Stimulated activated CD4-positive, alpha-beta T cell treated with anti-CD3 and anti-CD28 coated beads, Interleukin-15, amount 100 ng/mL, for 48 hours (primary cell): Measurements from ENCODE around the gene DST.

Experiments
- DNase-seq, 2 donors: peaks; one replicate each; pipeline ENCODE4 v3.0.0-alpha.2; 2020; ENCODE audit warnings: low read depth in 2 of 2

DST gene

DNA sequence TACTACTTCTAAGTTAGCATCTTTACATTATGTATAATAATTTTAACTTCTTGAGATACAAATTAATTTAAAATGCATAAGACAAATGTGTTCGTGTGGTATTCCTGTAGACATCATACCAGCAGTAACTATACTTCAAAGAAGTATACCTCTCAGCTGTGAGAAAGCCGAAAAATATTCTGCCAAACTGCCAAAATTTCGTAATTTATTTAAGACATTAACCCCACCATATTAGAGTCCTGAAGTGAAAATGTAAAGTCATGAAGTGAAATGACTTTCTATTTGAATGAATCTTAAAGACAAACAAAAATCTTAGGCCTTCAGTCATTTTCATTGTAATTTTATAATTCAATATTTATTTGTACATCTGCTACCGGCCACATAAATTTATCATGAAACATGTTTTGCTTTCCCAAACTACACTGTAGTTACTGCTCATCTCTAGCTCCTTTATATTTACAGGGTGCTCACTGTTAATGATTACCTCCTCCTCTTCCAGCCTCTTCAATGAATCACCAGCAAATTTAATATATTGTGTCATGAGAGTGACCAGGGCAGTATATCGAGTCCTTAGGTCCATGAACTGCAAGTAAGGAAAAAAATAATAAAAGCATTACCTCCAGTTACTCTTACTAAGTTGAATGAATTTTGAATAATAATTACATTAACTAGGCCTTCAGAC lies 18.5 kb downstream of the DST start:
- DNase-seq = no peak

DNA sequence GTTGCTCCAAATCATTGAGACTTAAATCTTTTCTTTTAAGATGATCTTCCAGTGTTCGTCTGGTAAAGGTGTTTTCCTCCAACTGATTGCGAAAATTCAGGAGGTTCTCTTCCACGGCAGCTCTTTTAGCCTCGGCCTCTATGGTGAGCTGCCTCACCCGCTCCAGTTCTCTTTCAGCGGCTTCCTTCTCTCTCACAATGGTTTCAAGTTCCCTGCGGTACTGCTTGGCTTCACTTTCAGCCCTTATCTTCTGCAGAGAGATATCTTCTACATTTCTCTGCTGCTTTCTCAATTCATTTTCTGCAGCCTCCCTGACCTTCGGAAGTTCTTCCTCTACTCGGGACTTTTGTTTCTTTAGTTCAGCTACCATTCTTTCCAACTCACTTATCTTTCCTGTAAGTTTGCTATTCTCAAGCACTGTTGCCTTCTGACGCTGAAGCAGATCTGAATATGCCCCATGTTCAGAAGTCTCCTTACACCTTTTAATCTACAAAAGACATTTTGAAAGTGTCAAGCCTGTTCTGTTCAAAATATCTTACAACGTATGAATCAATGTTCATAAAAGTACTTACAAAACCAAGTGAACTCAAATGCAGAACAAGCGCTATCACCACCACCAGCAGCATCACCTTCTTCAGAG lies 22.3 kb downstream of the DST start:
- no peak for DNase-seq

GRCh38 chr6:56618050-56618449 lies 24.6 kb downstream of the DST start:
- DNase-seq = no peak

- DNase-seq = no peak
Measured at GRCh38 chr6:56616967-56617366, 25.7 kb downstream of the DST start.

- no peak for DNase-seq
Measured at GRCh38 chr6:56613247-56613851, 29.3 kb downstream of the DST start.

- no peak for DNase-seq
Measured at GRCh38 chr6:56608332-56608731, 34.4 kb downstream of the DST start.

- DNase-seq = no peak
Measured at GRCh38 chr6:56607111-56607752, 35.5 kb downstream of the DST start.

DNA sequence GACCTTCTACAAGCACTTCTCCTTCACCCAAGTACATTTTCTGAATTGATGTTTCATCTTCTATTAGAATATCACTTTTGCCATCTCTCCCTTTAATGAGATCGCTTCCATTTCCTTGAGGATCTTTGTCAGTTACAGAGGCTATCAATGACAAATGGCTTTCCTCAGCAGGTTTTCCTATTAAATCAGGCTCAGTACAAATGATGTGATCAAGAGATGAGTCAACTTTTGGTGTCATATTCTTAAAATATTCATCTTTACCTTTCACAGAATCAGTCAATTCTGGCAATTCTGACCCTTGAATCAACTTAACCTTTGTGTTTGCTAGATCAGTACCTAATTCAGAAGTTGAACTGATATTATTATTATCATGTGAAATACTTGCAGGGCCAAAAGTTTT lies 37.3 kb downstream of the DST start:
- no peak for DNase-seq

GRCh38 chr6:56604186-56604585 lies 38.5 kb downstream of the DST start:
- no peak for DNase-seq

GRCh38 chr6:56601390-56601789 lies 41.3 kb downstream of the DST start:
- no peak for DNase-seq

DNA sequence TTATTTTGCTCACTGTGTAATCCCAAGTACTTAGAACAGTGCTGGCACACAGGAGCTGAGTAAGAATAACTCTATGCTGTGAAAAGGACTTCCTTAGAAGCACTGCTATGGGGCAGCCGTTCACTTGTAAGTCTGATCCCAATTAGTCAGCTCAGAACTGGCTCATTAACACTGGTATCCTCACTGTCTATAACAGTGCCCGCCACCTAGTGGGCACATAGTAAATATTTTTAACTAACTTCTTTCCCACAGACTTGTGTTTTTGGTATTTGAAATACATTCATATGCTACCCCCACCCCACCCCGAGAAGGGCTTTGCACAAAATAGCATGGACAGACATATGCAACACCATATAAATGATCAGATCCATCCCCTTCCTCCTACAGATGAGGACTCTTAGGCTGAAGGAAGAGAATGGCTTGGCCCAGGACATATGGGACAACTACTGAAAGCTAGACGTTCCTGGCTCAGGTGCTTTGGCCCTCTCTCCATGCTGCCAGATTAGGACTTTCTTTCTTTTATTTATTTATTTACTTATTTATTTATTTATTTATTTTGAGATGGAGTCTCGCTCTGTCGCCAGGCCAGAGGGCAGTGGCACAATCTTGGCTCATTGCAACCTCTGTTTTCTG lies 47.1 kb downstream of the DST start:
- DNase-seq = peak; percentile 11 to 40

GRCh38 chr6:56594699-56595098 lies 48.0 kb downstream of the DST start:
- DNase-seq = no peak

- peak; percentile 12 to 15 for DNase-seq
Measured at GRCh38 chr6:56593801-56594318, 48.8 kb downstream of the DST start.

DNA sequence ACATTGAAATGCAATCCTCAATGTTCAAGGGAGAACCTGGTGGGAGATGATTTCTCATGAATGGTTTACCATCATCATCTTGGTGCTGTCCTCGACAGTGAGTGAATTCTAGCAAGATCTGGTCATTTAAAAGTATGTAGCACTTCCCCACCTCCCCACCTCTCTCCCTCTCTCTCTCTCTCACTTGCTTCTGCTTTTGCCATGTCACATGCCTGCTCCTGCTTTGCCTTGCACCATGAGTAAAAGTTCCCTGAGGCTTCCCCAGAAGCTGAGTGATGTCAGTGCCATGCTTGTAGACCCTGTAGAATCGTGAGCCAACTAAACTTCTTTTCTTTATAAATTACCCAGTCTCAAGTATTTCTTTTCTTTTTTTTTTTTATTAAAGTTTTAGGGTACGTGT lies 60.5 kb downstream of the DST start:
- DNase-seq = no peak

DNA sequence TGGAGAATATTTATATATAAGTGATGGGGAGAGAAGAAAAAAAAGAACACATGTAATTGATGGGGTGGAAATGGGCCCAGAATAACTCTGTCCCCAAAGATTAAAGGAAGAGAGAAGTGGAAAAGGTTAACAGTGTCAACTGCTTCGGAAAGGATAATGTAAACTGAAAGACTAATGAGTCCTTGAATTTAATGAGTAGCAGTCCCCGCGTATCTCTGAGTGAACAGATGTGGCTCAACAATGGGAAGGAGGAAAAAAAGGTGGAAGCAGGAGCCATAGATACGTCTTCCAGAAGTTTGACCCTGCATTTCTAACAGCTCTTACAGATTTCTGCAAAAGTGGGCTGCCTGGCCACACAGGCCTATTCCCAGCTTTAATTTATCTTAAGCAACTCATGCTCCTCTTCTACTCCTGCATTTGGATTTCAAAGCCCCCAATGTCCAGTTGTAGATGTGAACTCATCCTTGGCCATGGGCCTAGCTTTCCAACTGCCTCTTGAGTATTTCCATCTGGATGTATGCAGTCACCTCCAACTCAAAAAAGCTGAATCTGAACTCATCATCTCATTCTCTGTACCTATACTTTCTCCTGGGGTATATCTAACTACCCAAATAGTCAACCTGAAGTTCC lies 61.3 kb downstream of the DST start:
- no peak for DNase-seq

DNA sequence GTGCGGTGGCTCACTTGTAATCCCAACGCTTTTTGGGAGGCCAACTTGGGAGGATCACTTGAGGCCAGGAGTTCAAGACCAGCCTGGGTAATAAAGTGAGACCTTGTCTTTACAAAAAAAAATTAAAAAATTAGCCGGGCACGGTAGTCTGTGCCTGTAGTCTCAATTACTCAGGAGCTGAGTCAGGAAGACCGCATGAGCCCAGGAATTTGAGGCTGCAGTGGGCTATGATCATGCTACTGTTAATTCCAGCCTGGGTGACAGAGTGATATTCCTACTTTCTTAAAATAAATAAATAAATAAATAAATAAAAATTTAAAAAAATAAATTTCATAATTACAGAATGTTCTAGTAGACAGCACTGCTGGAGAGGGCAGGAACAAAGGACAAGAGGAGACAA lies 62.4 kb downstream of the DST start:
- no peak for DNase-seq

- DNase-seq = no peak
Measured at GRCh38 chr6:56579155-56579851, 63.4 kb downstream of the DST start.

- no peak for DNase-seq
Measured at GRCh38 chr6:56575736-56576135, 67.0 kb downstream of the DST start.

- no peak for DNase-seq
Measured at GRCh38 chr6:56574292-56574691, 68.4 kb downstream of the DST start.

DNA sequence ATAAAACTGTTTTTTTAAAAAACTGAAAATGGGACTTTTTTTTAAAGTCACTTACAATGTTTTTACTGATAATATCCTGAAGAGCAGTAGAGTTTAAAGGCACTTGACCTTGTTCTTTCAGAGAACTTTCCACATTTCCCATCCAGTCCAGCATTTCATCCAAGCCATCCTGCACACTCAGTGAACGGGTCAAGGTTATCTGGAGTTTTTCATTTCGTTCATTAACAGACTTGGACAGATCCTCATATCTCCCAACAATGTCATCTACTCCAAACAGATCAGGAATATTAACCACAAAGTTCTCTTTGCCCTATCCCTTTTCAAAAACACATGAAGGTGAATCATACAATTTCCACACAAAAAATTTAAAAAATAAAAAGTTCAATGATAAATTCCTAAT lies 69.1 kb downstream of the DST start:
- DNase-seq = no peak
